Ovary (tissue), 3 donors: ENCODE measurements around the gene CALD1.

ENCODE experiments used
- EP300 ChIP-seq: sonication (generic); formaldehyde crosslinking; IDR thresholded peaks from one replicate; pipeline ENCODE4 v1.6.1; 2017; ENCODE audit warnings: antibody characterized with exemption
- POLR2A ChIP-seq: fragments of 450-650 bp; IDR thresholded peaks from one replicate; pipeline ENCODE4 v1.6.1; 2017; ENCODE audit warnings: antibody characterized with exemption, mild to moderate bottlenecking, moderate library complexity
- TF ChIP-seq, protein P1 (sequence below), 3 donors: fragments of 450-650 bp in 2 of 3; fragments of 200-600 bp in 1 of 3; IDR thresholded peaks; one replicate each; pipeline versions ENCODE4 v1.5.1 to v1.8.0; 2016 to 2022; ENCODE audit warnings: antibody characterized with exemption in 3 of 3, mild to moderate bottlenecking in 1 of 3
- donor health status: DM: no; HTN: no; CAD: no.

GRCh38 chr7:134940729-134941128 lies 161.3 kb downstream of the CALD1 start:
- TF ChIP-seq, protein P1, sequence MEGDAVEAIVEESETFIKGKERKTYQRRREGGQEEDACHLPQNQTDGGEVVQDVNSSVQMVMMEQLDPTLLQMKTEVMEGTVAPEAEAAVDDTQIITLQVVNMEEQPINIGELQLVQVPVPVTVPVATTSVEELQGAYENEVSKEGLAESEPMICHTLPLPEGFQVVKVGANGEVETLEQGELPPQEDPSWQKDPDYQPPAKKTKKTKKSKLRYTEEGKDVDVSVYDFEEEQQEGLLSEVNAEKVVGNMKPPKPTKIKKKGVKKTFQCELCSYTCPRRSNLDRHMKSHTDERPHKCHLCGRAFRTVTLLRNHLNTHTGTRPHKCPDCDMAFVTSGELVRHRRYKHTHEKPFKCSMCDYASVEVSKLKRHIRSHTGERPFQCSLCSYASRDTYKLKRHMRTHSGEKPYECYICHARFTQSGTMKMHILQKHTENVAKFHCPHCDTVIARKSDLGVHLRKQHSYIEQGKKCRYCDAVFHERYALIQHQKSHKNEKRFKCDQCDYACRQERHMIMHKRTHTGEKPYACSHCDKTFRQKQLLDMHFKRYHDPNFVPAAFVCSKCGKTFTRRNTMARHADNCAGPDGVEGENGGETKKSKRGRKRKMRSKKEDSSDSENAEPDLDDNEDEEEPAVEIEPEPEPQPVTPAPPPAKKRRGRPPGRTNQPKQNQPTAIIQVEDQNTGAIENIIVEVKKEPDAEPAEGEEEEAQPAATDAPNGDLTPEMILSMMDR (IDR thresholded peaks at IDR 0.05), result no peak
- TF ChIP-seq EP300, result no peak
- no peak for TF ChIP-seq POLR2A
